Skeletal muscle satellite cell (primary cell): ENCODE measurements around the gene DUSP8.

Experiments used
- H3K27me3 ChIP-seq: 2 replicates; pipeline ENCODE4 v1.7.0; 2013; ENCODE audit warnings: low read length; ENCODE audit not compliant: control insufficient read depth, insufficient read depth
- H3K36me3 ChIP-seq: 2 replicates; pipeline ENCODE4 v1.7.0; 2013; ENCODE audit warnings: mild to moderate bottlenecking, control low read depth, low read length; ENCODE audit not compliant: insufficient read depth
- H3K4me1 ChIP-seq: 2 replicates; pipeline ENCODE4 v1.7.0; 2013; ENCODE audit warnings: low read length; ENCODE audit not compliant: control insufficient read depth, insufficient read depth
- H3K4me2 ChIP-seq: 2 replicates; pipeline ENCODE4 v1.7.0; 2013; ENCODE audit warnings: mild to moderate bottlenecking, low read length
- H3K4me3 ChIP-seq: 2 replicates; pipeline ENCODE4 v1.7.0; 2013; ENCODE audit warnings: low read length
- H3K9ac ChIP-seq: 2 replicates; pipeline ENCODE4 v1.7.0; 2013; ENCODE audit warnings: mild to moderate bottlenecking, low read depth, low read length, moderate library complexity
- H3K9me3 ChIP-seq: replicated peaks from 2 replicates; pipeline ENCODE4 v1.7.0; 2013; ENCODE audit warnings: mild to moderate bottlenecking, control low read depth, low read length

Gene DUSP8

GRCh38 chr11:1546077-1546535 is 26.0 kb downstream of the DUSP8 start:
- Histone ChIP-seq H3K4me3 (no peak overlapping the region), H3K4me1 (peaks cover 8% of the 10 kb centered on the region), H3K27me3 (peaks cover 62% of the 10 kb centered on the region), H3K9ac (no peak overlapping the region), H3K36me3 (no peaks in the 10 kb centered on the region), H3K4me2 (no peak overlapping the region), H3K9me3 (no peaks in the 10 kb centered on the region)

GRCh38 chr11:1545432-1545831 is 26.6 kb downstream of the DUSP8 start:
- H3K9me3 ChIP-seq, result no peaks in the 10 kb centered on the region
- no peak overlapping the region for H3K4me3 ChIP-seq
- no peak overlapping the region for H3K9ac ChIP-seq
- peaks cover 65% of the 10 kb centered on the region for H3K27me3 ChIP-seq
- no peaks in the 10 kb centered on the region for H3K36me3 ChIP-seq
- peaks cover 8% of the 10 kb centered on the region for H3K4me1 ChIP-seq
- H3K4me2 ChIP-seq, result no peak overlapping the region

- Histone ChIP-seq H3K36me3 (no peaks in the 10 kb centered on the region), H3K9ac (no peak overlapping the region), H3K4me3 (no peak overlapping the region), H3K4me1 (peaks cover 8% of the 10 kb centered on the region), H3K4me2 (no peak overlapping the region), H3K27me3 (peaks cover 69% of the 10 kb centered on the region), H3K9me3 (no peaks in the 10 kb centered on the region)
These were observed 27.5 kb downstream of the DUSP8 start for GRCh38 chr11:1544536-1544935.

GRCh38 chr11:1543606-1544263 is 28.3 kb downstream of the DUSP8 start:
- Histone ChIP-seq H3K9me3 (no peaks in the 10 kb centered on the region), H3K4me1 (peaks cover 8% of the 10 kb centered on the region), H3K4me2 (no peak overlapping the region), H3K27me3 (peaks cover 68% of the 10 kb centered on the region), H3K9ac (no peak overlapping the region), H3K4me3 (no peak overlapping the region), H3K36me3 (no peaks in the 10 kb centered on the region)

- Histone ChIP-seq H3K27me3 (peaks cover 65% of the 10 kb centered on the region), H3K36me3 (no peaks in the 10 kb centered on the region), H3K4me1 (peaks cover 7% of the 10 kb centered on the region), H3K9me3 (no peaks in the 10 kb centered on the region), H3K4me3 (no peak overlapping the region), H3K9ac (no peak overlapping the region), H3K4me2 (no peak overlapping the region)
These were observed 29.8 kb downstream of the DUSP8 start for GRCh38 chr11:1542267-1542666.

- Histone ChIP-seq H3K4me2 (no peak overlapping the region), H3K9ac (no peak overlapping the region), H3K4me1 (peaks cover under 1% of the 10 kb centered on the region), H3K36me3 (no peaks in the 10 kb centered on the region), H3K9me3 (no peaks in the 10 kb centered on the region), H3K27me3 (peaks cover 59% of the 10 kb centered on the region), H3K4me3 (no peak overlapping the region)
These were observed 30.4 kb downstream of the DUSP8 start for GRCh38 chr11:1541474-1542204.

GRCh38 chr11:1540074-1540473 is 32.0 kb downstream of the DUSP8 start:
- no peak overlapping the region for H3K4me3 ChIP-seq
- H3K4me2 ChIP-seq, result no peak overlapping the region
- H3K9me3 ChIP-seq, result no peaks in the 10 kb centered on the region
- H3K36me3 ChIP-seq, result no peaks in the 10 kb centered on the region
- H3K9ac ChIP-seq, result no peak overlapping the region
- H3K4me1 ChIP-seq, result peaks cover 4% of the 10 kb centered on the region
- peaks cover 45% of the 10 kb centered on the region for H3K27me3 ChIP-seq

GRCh38 chr11:1538153-1538552 is 33.9 kb downstream of the DUSP8 start:
- Histone ChIP-seq H3K4me1 (peaks cover 18% of the 10 kb centered on the region), H3K9me3 (no peaks in the 10 kb centered on the region), H3K36me3 (no peaks in the 10 kb centered on the region), H3K9ac (no peak overlapping the region), H3K4me3 (no peak overlapping the region), H3K27me3 (peaks cover 32% of the 10 kb centered on the region), H3K4me2 (no peak overlapping the region)

- H3K4me2 ChIP-seq, result no peak overlapping the region
- no peaks in the 10 kb centered on the region for H3K36me3 ChIP-seq
- no peaks in the 10 kb centered on the region for H3K9me3 ChIP-seq
- peaks cover 23% of the 10 kb centered on the region for H3K27me3 ChIP-seq
- H3K4me1 ChIP-seq, result peaks cover 37% of the 10 kb centered on the region
- H3K4me3 ChIP-seq, result no peak overlapping the region
- no peak overlapping the region for H3K9ac ChIP-seq
These were observed 35.8 kb downstream of the DUSP8 start for GRCh38 chr11:1536065-1536843.

- peaks cover 44% of the 10 kb centered on the region for H3K4me1 ChIP-seq
- H3K36me3 ChIP-seq, result no peaks in the 10 kb centered on the region
- H3K9ac ChIP-seq, result no peak overlapping the region
- H3K4me3 ChIP-seq, result no peak overlapping the region
- H3K4me2 ChIP-seq, result peak overlapping the region; percentile 5
- H3K9me3 ChIP-seq, result no peaks in the 10 kb centered on the region
- peaks cover 13% of the 10 kb centered on the region for H3K27me3 ChIP-seq
These were observed 37.4 kb downstream of the DUSP8 start for GRCh38 chr11:1534682-1535081.

GRCh38 chr11:1534171-1534570 is 37.9 kb downstream of the DUSP8 start:
- Histone ChIP-seq H3K4me3 (no peak overlapping the region), H3K9ac (no peak overlapping the region), H3K9me3 (no peaks in the 10 kb centered on the region), H3K36me3 (no peaks in the 10 kb centered on the region), H3K4me2 (peak overlapping the region; percentile 5), H3K4me1 (peaks cover 44% of the 10 kb centered on the region), H3K27me3 (peaks cover 9% of the 10 kb centered on the region)
